GM18502 (cell line): ENCODE data around the gene GAK.

ENCODE experiments used
- ATAC-seq: cut with Tn5 transposase; IDR thresholded peaks from one replicate; pipeline ENCODE4 v1.9.1; 2021; ENCODE audit warnings: mild to moderate bottlenecking; ENCODE audit not compliant: unreplicated experiment, poor library complexity

Gene GAK

DNA sequence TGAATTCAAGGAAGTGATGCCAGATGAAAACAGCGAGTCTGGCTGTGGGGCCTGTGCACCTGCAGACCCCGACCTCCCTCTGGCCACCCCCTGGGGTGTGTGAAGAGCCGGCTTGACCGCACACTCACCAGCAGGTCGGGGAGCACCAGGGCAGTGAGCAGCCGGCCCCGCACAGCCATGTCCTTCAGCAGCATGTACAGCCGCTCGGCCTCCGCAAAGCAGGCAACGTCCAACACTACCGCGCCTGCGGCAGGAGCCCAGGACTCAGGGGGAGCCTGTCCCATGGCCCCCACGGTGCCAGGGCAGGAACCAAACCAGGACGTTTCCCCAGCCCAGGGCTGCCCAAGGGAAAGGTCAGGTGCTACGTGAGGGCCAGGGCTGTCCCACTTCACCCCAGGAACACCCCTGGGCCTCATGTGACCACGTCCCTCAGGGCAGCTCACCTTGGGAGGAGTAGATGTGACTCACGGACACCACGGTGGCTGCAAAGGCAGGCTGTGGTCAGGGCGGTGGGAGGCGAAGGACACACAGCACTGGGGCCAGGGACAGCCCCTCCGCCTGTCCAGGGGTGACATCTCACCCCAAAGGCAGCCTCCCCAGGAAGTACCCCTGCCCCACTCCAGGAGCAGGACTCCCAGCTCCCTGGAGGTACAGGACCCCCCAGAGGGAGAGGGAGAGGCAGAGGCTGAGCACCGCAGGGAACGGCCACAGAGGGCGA lies 33.1 kb upstream of the GAK start:
- no peak for ATAC-seq

DNA sequence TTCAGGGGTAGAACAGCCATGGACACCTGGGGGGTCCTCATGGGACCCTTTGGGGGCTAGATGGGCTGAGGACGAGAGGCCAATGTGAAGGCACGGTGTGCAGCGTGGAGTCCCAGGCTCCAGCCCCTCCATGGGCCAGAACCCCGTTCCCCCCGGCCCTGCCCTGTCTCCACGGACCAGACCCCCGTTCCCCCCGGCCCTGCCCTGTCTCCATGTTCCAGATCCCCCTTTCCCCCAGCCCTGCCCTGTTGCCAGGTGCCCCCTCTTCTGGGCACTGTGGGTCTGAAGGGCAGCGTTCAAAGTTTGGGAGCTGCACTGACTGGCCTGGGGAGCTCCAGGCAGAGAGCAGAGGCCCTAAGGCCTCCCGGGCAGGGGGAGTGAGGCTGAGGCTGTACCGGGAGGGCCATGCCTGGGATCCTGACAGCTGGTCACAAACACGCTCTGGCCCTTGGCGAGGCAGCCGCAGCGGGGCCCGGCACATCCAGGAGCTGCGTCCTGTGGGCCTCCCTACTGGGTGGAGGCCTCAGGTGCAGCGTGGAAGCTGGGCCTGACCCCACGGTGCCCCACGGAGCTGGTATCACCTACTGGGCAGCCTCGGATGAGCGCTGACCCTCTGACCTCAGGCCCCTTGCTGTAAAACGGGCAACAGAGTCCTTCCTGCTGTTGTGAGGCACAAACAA lies 32.4 kb upstream of the GAK start:
- ATAC-seq, result no peak

DNA sequence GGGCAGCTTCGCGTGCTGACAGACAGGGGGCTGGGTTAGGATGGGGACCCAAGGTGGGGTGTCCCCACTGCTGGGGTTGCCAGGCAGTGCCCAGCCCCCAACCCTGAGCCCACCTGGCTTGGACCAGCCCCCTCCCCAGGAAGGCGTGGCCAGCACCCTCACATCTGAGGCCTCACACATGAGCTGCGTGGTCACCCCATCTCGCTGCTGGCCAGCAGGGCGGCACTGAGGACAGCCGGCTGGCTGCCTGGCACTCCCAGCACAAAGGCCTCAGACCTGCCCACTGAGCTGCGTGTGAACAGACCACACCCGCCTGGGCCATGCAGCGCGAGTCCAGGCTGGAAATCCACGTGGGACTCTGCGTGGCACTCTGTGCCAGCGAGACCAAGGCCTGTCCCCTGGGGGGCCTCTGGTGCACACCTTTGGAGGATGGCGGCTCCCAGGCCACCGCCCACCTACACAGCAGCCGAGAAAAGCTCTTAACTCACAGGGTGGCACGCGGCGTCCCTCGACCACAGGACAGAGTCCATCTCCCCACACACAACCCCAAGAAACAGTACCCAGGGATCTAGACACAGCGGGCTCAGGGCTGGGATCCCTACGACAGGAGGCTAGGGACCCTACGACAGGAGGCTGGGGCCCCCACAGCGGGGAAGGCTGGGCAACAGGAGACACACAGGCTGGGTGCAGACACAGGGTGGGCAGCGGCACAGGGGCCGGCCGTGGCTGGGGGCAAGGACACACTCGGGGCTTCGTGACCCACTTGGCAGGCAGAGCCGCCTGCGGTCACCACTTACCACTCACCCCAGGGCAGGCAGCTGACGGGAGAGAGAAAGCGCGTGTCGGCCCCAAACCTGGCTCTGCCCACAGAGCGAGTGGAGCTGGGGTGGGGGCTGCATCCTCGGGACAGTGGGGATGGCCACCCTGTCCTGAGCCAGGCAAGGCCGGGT lies 31.4 kb upstream of the GAK start:
- no peak for ATAC-seq

DNA sequence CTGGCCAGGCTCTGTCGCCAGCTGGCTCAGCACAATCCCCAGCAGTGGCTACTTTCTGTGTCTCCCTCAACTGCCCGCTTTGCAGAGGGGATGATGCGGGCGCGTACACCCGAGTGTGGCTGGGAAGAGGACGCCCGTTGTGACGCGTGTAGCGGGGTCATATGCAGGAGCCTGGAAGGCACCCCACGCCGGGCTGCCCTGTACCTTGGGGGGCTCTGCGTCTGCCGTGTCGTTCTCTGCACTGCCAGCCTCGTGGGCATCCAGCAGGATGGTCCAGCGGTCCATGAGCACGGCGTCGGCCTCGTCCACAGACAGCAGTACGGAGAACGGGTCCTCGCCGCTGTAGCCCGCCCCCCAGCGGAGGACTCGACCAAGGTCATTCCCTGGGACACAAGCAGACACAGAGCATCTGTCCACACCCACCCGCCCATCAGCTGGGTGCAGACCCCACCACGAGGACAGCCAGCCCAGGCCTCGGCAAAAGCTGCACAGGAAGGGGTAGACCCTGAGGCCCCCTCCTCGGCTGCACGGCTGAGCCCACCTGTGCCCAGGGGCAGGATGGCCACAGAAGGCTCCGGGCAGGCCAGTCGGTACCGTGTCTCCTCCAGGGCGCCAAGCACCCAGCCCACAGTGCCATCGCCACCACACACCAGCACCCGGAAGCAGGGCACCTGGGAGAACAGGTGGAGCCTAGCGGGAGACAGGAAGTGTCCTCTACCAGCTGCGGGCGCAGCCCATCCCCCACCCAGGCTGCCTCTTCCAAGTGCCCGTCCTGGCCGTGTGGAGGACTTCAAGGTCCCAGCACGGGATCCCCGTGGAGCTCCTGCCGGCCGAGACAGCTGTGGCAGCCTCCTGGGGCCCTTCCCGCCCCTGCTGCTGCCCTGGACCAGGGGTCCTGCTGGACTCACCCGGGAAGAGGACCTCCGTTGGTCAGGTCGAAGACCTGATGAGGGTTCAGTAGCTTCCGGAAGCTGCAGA lies 30.4 kb upstream of the GAK start:
- no peak for ATAC-seq

DNA sequence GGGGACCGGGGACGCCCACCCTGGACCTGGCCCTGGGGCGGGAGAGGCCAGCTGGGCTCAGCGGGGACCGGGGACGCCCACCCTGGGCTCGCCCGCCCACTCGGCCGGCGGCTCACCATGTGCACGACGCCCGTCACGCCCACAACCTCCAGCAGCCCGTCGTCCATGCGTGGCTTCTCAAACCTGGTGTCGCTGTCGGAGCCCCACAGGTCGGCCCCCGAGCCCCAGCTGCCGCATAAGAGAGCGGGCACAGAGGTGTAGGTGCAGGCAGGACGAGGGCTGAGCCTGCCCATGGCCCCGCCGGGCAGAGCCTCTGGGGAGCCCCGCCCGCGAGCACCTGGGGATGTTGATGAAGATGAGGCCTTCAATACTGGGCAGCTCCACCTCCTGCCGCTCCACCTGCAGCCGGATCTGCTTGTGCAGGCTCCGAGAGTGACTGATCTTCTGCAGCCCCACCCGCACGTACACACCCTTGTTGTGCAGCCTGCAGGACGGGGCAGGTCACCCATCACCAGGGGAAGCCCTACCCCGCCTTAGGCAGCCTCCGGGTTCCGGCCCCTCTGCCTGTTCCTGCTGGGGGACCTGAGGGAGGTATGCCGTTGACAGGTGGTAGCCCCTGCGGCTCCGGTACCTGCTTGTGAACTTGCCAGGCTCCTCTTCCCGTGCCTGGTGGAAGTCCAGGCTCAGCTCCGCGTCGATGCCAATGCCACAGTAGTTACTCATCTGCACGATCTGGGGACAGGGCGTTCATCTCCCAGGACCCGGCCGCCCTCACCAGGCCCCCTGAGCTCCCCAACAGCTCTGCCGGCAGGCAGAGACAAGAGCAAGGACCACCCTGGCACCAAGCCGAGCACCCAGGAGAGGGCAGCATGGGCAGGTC lies 29.5 kb upstream of the GAK start:
- ATAC-seq, result no peak

DNA sequence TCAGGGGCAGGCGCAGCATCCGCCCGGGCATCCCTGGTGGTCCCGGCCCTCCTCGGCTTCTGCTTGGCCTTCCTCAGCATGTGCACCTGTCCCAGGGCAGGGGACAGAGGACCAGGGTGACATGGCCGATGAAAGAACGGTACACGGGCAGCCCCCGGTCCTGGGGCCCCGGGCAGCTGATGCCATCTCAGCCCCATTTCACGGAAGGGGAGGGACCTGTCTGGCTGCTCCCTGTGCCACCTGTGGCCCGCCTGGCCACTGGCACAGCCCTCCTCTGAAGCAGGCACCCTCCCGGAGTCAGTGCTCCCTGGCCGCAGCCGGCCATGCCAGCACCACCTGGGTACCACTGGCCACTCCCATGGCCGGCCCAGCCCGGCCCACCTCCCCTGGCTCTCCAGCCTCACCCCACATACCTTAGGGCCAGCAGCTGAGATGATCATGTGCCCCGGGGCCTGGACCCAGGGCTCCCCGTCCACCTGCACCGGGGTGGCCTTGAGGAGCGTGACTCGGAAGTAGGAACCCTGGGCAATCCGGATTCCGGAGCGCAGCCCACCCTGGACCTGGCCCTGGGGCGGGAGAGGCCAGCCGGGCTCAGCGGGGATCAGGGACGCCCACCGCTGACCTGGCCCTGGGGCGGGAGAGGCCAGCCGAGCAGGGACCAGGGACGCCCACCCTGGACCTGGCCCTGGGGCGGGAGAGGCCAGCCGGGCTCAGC lies 28.7 kb upstream of the GAK start:
- no peak for ATAC-seq

DNA sequence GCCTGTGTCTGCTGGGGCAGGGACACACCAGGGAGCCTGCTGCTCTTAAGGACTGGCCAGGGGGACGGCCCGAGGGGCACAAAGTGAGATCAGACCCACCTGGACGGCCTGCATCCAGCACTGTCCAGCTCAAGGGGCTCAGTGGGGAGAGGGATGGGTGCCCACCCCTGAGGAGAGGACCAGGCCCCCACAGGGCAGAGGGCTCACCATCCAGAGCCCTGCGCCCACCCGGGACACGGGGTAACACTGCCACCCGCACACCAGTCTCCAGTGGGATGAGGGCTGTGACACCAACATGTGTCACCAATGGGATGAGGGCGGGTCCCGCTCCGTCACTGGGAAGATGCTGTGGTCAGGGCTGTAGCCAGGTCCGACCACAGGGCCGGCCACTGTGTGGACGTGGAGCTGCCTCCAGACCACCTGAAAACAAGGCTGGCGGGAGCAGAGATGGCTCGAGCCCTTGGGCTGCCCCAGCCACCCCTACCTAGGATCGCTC lies 28.1 kb upstream of the GAK start:
- ATAC-seq, result no peak

DNA sequence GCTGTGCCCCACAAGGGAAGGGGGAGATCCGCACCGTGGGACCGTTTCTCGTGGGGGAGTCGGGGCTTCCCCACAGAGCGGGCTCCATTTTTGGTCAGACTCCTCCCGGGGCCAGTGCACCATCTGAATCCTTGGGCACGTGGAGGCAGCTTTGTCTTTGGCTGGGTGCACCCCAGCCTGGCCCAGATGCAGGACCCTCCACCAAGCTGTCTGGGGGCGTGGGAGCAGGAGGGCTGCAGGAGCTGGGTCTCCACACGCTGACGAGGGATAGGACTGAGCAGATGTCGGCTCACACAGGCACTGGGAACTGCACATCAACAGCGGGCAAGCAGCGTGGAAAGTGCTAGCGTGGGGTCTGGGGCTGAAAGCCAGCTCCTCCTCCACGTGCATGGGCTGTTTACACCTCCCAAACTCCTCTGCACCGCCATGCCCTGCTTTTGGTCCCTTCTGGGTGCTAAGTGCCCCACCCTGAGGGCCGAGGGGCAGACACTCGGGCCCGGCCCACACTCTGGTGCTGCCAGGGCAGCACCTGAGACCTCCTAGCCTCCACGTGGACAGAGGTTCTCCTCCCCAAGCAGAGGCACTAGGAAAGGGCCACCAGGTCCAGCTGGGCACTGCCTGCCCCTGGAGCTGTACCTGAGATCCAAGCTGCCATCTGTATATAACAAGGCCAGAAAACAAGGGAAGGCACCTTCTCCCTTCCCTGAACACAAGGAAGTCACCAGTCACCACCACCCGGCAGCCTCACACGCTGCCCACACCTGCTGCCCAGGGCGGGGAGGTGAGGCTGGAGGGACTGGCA lies 27.4 kb upstream of the GAK start:
- ATAC-seq, result no peak

DNA sequence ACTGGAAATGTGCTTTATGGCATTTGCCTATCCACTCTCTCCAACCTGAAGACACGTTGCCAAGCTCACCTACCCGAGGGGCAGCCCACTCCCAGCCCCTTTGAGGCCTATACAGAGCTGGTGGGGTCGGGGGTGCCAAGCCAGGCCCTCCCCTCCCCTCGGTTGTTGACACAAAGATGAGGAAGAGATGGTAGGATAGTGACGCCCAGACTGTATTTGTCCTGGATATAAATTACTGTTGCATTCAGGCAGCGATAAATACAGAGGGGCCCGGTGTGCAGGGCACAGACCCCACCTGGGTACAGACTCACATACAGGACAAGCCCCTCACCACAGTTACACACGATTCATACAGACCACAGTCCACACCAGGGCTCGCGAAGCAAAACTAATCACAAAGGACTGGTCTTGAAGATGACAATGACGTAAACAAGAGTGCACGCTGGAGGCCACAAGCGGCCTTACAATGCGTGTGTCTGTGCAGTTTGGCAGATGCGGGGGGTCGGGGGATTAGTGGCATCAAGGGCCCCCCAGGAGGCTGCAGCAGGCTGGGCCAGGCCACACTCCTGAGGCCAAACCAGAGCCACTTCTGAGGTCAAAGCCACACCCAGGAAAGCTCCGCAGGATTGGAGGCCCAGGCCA lies 26.7 kb upstream of the GAK start:
- no peak for ATAC-seq

DNA sequence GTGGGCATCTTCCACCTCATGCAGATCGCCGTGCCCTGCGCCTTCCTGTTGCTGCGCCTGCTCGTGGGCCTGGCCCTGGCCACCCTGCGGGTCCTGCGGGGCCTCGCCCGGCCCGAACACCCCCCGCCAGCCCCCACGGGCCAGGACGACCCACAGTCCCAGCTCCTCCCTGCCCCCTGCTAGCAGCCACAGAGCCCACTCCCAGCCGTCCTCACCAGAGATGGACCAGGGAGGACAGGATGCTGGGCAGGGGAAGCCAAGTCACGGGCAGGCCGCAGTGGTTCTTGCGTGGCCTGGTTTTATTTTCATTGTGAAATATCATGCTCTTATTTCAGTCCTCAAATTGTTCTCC lies 26.2 kb upstream of the GAK start:
- no peak for ATAC-seq

DNA sequence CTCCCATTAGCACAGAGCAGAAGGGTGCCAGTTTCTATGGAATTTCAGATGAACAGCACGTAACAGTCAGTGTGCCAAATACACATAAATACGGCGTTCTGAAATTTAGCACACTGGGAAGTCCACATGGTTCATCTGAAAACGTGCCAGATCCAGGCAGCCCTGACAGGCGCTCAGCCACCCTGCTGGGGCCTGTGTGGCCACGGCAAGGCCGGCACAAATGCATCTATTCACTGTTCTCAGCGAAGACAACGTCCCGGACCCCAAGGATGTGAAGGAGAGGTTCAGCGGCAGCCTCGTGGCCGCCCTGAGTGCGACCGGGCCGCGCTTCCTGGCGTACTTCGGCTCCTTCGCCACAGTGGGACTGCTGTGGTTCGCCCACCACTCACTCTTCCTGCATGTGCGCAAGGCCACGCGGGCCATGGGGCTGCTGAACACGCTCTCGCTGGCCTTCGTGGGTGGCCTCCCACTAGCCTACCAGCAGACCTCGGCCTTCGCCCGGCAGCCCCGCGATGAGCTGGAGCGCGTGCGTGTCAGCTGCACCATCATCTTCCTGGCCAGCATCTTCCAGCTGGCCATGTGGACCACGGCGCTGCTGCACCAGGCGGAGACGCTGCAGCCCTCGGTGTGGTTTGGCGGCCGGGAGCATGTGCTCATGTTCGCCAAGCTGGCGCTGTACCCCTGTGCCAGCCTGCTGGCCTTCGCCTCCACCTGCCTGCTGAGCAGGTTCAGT lies 25.6 kb upstream of the GAK start:
- ATAC-seq, result no peak

DNA sequence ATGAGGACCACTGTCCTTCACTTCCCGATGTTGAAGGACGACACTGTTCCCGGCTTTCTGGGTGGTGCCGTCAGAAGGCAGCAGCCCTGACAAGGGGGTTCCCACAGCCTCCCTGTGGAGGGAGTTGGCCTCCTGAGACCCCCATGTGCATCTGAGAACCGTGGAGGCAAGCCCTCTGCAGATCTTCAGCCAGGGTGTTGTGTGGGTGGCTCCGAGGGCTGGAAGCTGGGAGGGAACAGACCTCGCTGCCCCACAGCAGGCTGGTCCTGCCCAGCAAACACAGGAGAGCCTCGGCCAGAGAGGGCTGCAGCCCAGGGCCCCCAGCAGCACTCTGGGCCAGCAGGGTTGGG lies 25.1 kb upstream of the GAK start:
- ATAC-seq, result no peak

DNA sequence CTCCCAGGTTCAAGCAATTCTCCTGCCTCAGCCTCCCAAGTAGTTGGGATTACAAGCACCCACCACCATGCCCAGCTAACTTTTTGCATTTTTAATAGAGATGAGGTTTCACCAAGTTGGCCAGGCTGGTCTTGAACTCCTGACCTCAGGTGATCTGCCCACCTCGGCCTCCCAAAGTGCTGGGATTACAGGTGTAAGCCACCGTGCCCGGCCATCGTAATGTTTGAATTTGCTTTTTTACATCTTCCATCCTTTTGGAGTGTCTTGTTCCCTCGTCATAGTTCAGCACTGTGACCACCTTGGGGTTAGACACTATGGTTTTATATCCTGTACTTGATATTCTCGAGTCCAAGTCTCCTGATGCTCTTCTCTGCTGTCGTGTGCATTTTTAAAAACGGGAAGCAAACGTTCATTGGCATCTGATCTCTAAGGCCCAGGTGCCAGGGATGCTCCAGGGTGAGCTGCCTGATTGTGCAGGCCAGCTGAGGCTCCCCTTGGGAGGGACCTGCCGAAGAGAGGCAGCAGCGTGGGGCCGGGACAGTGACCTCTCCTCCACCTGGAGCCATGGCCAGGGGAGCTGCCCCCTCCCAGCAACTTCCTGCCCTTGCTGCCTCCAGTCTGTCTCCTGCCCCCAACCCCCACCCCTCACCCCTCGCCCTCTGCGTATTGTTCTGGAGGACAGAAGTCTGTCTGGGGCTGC lies 24.6 kb upstream of the GAK start:
- ATAC-seq, result no peak

DNA sequence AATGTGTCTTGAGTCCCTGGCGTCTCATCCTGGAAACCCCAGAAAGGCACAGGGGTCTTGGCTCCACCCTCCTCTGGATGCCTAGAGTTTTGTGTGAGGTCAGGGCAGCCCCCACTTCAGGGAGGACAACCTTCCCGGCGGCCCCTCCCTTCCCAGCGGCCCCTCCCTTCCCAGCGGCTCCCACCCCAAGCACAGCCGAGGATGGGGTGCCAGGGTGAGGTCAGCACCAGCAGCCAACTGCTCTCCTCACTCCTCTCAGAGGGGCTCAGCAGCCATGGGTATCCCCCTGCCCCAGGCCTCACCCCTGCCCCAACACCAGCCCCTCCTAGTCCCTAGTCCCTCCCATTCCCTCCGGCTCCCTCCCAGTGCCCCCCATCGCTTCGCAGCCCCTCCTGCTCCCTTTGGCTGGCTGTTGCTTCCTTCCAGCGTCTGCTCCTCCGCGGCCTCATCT lies 23.8 kb upstream of the GAK start:
- no peak for ATAC-seq

DNA sequence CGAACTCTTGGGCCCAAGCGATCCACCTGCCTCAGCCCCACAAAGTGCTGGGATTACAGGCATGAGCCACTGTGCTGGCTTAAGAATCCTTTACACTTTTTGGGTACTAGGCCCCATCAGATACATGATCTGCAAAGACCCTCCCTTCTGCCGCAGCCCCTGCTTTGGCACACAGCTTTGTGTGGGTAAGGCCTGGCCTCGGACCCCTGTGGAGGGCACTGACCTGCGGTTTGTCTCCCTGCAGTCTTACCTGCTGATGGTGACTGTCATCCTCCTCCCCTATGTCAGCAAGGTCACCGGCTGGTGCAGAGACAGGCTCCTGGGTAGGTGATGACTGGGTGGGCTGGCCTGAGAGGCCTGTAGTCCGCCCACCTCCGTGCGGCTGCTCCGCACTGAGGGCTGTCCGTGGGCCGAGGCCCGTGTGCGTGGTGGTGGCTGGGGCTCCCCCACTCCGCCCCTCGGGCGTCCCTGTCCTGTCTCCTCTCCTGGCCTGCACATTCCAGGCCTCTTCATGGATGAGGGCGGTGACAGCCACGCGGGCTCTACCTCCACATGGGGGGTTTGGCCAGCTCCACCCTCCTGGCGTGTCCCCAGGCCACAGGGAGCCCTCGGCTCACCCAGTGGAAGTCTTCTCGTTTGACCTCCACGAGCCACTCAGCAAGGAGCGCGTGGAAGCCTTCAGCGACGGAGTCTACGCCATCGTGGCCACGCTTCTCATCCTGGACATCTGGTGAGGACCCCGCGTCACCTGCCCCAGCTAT lies 23.2 kb upstream of the GAK start:
- no peak for ATAC-seq
